HCT116 (cell line): Measurements from ENCODE around the gene MAGEC3. TPM values are rescaled to one million over a fixed set of nuclear protein-coding genes. Genes with fewer than 3 reads are reported as not detected.

ENCODE experiments used
- ATAC-seq: fragments of 200-7000 bp; cut with Tn5 transposase; 2 replicates; pipeline ENCODE4 v1.9.1; 2020; ENCODE audit warnings: mild to moderate bottlenecking, moderate library complexity
- BruUV-seq: library from RNA; stranded (reverse); fragments of 400-500 nt; replicated peaks from 2 replicates; lab custom pipeline; 2021; lab: Mats Ljungman, UMichigan
- CTCF ChIA-PET: fragments of 300-600 bp; sonication (Branson Sonifier 250); formaldehyde crosslinking; loops from one replicate; lab custom pipeline; 2021; ENCODE audit warnings: antibody characterized with exemption; lab: Charles Lee
- POLR2A ChIA-PET: fragments of 300-600, 350-600 bp; sonication (Branson Sonifier 250); formaldehyde crosslinking; loops from one replicate; lab custom pipeline; 2021; ENCODE audit warnings: antibody characterized with exemption; lab: Charles Lee
- RAD21 ChIA-PET, 2 experiments: fragments of 300-600 bp; sonication (Branson Sonifier 250); formaldehyde crosslinking; loops; one replicate each; lab custom pipeline; 2023; ENCODE audit warnings: low total read pairs in 2 of 2; ENCODE audit not compliant: uncharacterized antibody in 2 of 2, unreplicated experiment in 2 of 2, low non-redundant PET in 1 of 2; lab: Charles Lee
- DNase-seq: peaks from one replicate; pipeline ENCODE4 v3.0.0-alpha.2; 2010; ENCODE audit warnings: low read depth, low spot score
- H2AFZ ChIP-seq: fragments of 200-600 bp; shearing (Covaris generic), sonication (generic); 2 replicates; pipeline ENCODE4 v1.6.1; 2017; ENCODE audit warnings: low read depth, mixed run types, mixed read lengths, antibody characterized with exemption, low read length; ENCODE audit not compliant: poor library complexity, severe bottlenecking
- H3K27ac ChIP-seq: 2 replicates; pipeline ENCODE4 v1.5.1; 2012; ENCODE audit warnings: low read depth, low read length
- H3K27me3 ChIP-seq: fragments of 200-600 bp; sonication (generic); 2 replicates; pipeline ENCODE4 v1.6.1; 2016; ENCODE audit warnings: mixed run types, low read length, mixed read lengths; ENCODE audit not compliant: insufficient read depth
- H3K36me3 ChIP-seq, 2 experiments: fragments of 200-500 bp in 1 of 2; fragments of 200-600 bp in 1 of 2; sonication (Bioruptor generic) in 1 of 2; sonication (generic) in 1 of 2; 2 replicates each; pipeline versions ENCODE4 v1.5.1 to v1.6.1; 2014 to 2016; ENCODE audit warnings: low read length in 2 of 2, inconsistent platforms in 1 of 2, mixed read lengths in 1 of 2, mixed run types in 1 of 2; ENCODE audit not compliant: insufficient read depth in 2 of 2, control insufficient read depth in 1 of 2
- H3K4me1 ChIP-seq, 2 experiments: fragments of 200-600 bp in 1 of 2; sonication (generic) in 1 of 2; 2 replicates each; pipeline versions ENCODE4 v1.5.1 to v1.6.1; 2012 to 2017; ENCODE audit warnings: low read length in 2 of 2, inconsistent platforms in 1 of 2, mild to moderate bottlenecking in 1 of 2, mixed read lengths in 1 of 2, mixed run types in 1 of 2, moderate library complexity in 1 of 2; ENCODE audit not compliant: insufficient read depth in 2 of 2, control insufficient read depth in 1 of 2
- H3K4me2 ChIP-seq: fragments of 200-600 bp; sonication (generic); 2 replicates; pipeline ENCODE4 v1.6.1; 2017; ENCODE audit warnings: mixed run types, low read length, mixed read lengths
- H3K4me3 ChIP-seq, 2 experiments: fragments of 200-600 bp in 1 of 2; sonication (generic) in 1 of 2; replicated peaks in 1 of 2; 2 replicates each; pipeline ENCODE4 v1.5.1; 2011 to 2016; ENCODE audit warnings: low read length in 2 of 2, control low read depth in 1 of 2, low read depth in 1 of 2, mild to moderate bottlenecking in 1 of 2, mixed read lengths in 1 of 2, mixed run types in 1 of 2
- H3K79me2 ChIP-seq: fragments of 200-600 bp; sonication (generic); 2 replicates; pipeline ENCODE4 v1.6.1; 2017; ENCODE audit warnings: mild to moderate bottlenecking, mixed run types, low read length, moderate library complexity, mixed read lengths; ENCODE audit not compliant: insufficient read depth
- H3K9ac ChIP-seq: fragments of 200-600 bp; sonication (generic); 2 replicates; pipeline ENCODE4 v1.6.1; 2016; ENCODE audit warnings: low read length, mixed read lengths
- H3K9me2 ChIP-seq: fragments of 200-600 bp; sonication (generic), shearing (Covaris generic); 2 replicates; pipeline ENCODE4 v1.6.1; 2017; ENCODE audit warnings: mixed run types, mild to moderate bottlenecking, moderate library complexity; ENCODE audit not compliant: insufficient read depth
- H3K9me3 ChIP-seq, 2 experiments: fragments of 200-500 bp in 1 of 2; fragments of 200-600 bp in 1 of 2; sonication (Bioruptor generic) in 1 of 2; sonication (generic) in 1 of 2; 2 replicates each; pipeline ENCODE4 v1.6.1; 2014 to 2017; ENCODE audit warnings: low read length in 2 of 2, mixed read lengths in 2 of 2, inconsistent platforms in 1 of 2, low read depth in 1 of 2, mild to moderate bottlenecking in 1 of 2, mixed run types in 1 of 2, moderate library complexity in 1 of 2; ENCODE audit not compliant: control insufficient read depth in 1 of 2, insufficient read depth in 1 of 2
- H4K20me1 ChIP-seq: fragments of 200-600 bp; sonication (generic), shearing (Covaris generic); 2 replicates; pipeline ENCODE4 v1.6.1; 2017; ENCODE audit warnings: mixed run types, mild to moderate bottlenecking, moderate library complexity; ENCODE audit not compliant: insufficient read depth
- CBX3 ChIP-seq: IDR thresholded peaks from 2 replicates; pipeline ENCODE4 v1.6.1; 2012; ENCODE audit warnings: low read depth
- CEBPB ChIP-seq: IDR thresholded peaks from 2 replicates; pipeline ENCODE4 v1.6.1; 2012; ENCODE audit warnings: low read depth
- EGR1 ChIP-seq: IDR thresholded peaks from 2 replicates; pipeline ENCODE4 v1.6.1; 2012; ENCODE audit warnings: low read depth
- EZH2 ChIP-seq: fragments of 200-600 bp; sonication (generic); IDR thresholded peaks from 2 replicates; pipeline ENCODE4 v1.6.1; 2017; ENCODE audit warnings: antibody characterized with exemption, mixed run types
- FOSL1 ChIP-seq: IDR thresholded peaks from 2 replicates; pipeline ENCODE4 v1.6.1; 2012; ENCODE audit warnings: low read depth
- JUND ChIP-seq: IDR thresholded peaks from 2 replicates; pipeline ENCODE4 v1.6.1; 2012
- POLR2A ChIP-seq: IDR thresholded peaks from 2 replicates; pipeline ENCODE4 v1.7.0; 2011; ENCODE audit warnings: borderline replicate concordance; ENCODE audit not compliant: insufficient read depth, insufficient read length; ENCODE audit errors: extremely low read depth
- POLR2AphosphoS5 ChIP-seq: IDR thresholded peaks from 2 replicates; pipeline ENCODE4 v1.6.1; 2011; ENCODE audit warnings: mild to moderate bottlenecking, low read depth, low read length, moderate library complexity
- RAD21 ChIP-seq: IDR thresholded peaks from 2 replicates; pipeline ENCODE4 v1.6.1; 2012; ENCODE audit warnings: low read depth, mild to moderate bottlenecking
- SIN3A ChIP-seq: IDR thresholded peaks from 2 replicates; pipeline ENCODE4 v1.6.1; 2012; ENCODE audit warnings: low read depth
- SRF ChIP-seq: IDR thresholded peaks from 2 replicates; pipeline ENCODE4 v1.6.1; 2012; ENCODE audit warnings: low read depth
- TCF7L2 ChIP-seq: IDR thresholded peaks from 2 replicates; pipeline ENCODE4 v1.7.0; 2011; ENCODE audit warnings: borderline replicate concordance, inconsistent platforms; ENCODE audit not compliant: insufficient read depth, insufficient read length; ENCODE audit errors: extremely low read depth
- YY1 ChIP-seq: IDR thresholded peaks from 2 replicates; pipeline ENCODE4 v1.6.1; 2011; ENCODE audit warnings: low read length, low read depth, moderate library complexity, mild to moderate bottlenecking; ENCODE audit not compliant: insufficient replicate concordance; ENCODE audit errors: extremely low read depth
- ZFX ChIP-seq: fragments of 450-650 bp; IDR thresholded peaks from 2 replicates; pipeline ENCODE4 v1.6.1; 2017
- intact Hi-C: fragments of 100-400 bp; cut with micrococcal nuclease; formaldehyde crosslinking; loops from 2 replicates; pipeline ENCODE4 v1.10.0; 2022
- total RNA-seq: library from RNA; stranded (reverse); gene quantifications from one replicate; pipeline ENCODE4 v1.2.1, GENCODE V29; 2021; ENCODE audit not compliant: unreplicated experiment
- TF ChIP-seq, protein P1 (sequence below): IDR thresholded peaks from 2 replicates; pipeline ENCODE4 v1.6.1; 2012
- TF ChIP-seq, protein P2 (sequence below), 3 experiments: fragments of 200-600 bp in 1 of 3; sonication (generic) in 1 of 3; IDR thresholded peaks in 2 of 3; conservative IDR thresholded peaks in 1 of 3; 2 replicates each; pipeline ENCODE4 v1.5.1; 2012 to 2017; ENCODE audit warnings: low read depth in 2 of 3, low read length in 2 of 3, antibody characterized with exemption in 1 of 3, borderline replicate concordance in 1 of 3, control low read depth in 1 of 3, mild to moderate bottlenecking in 1 of 3, mixed read lengths in 1 of 3, mixed run types in 1 of 3, moderate library complexity in 1 of 3; ENCODE audit not compliant: insufficient read depth in 1 of 3
- TF ChIP-seq, protein P3 (sequence below): IDR thresholded peaks from 2 replicates; pipeline ENCODE4 v1.6.1; 2011; ENCODE audit warnings: mild to moderate bottlenecking, low read length, moderate library complexity; ENCODE audit not compliant: insufficient replicate concordance; ENCODE audit errors: extremely low read depth
- TF ChIP-seq, protein P4 (sequence below): IDR thresholded peaks from 2 replicates; pipeline ENCODE4 v1.6.1; 2012
- TF ChIP-seq, protein P5 (sequence below): IDR thresholded peaks from 2 replicates; pipeline ENCODE4 v1.6.1; 2012; ENCODE audit warnings: low read depth

Gene MAGEC3
- total RNA-seq, 1 experiment from 2014 or later, result not detected

DNA sequence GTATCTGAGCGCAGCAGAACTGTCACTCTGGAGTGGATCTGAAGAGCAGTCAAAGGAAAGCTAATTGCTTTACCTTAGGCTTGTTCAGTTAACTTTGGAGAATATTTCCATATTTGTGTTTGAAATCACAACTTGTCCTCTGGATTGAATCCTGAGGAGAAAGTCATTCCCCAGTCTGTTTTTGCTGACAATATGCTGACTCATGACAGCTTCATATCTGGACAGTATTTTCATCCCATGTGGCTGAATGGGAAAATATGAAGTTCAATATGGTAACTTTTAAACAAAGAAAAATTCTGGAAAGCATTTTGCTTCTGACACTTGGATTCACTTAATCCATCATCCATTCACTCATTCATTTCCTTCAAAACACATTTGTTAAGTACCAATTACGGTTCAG lies 46.3 kb upstream of the MAGEC3 start:
- Histone ChIP-seq H3K9me3 (no peaks in the 10 kb centered on the region), H3K36me3 (no peaks in the 10 kb centered on the region), H3K9ac (no peak overlapping the region), H3K4me3 (no peak overlapping the region), H3K27me3 (no peaks in the 10 kb centered on the region), H3K4me1 (no peaks in the 10 kb centered on the region), H4K20me1 (no peaks in the 10 kb centered on the region), H3K4me2 (no peak overlapping the region), H2AFZ (no peak overlapping the region), H3K79me2 (no peaks in the 10 kb centered on the region), H3K27ac (no peak overlapping the region), H3K9me2 (no peaks in the 10 kb centered on the region)
- RAD21 ChIA-PET, result no interaction called here
- ATAC-seq (no peak), DNase-seq (no peak)
- CTCF ChIA-PET, result no interaction called here
- POLR2A ChIA-PET, result no interaction called here
- TF ChIP-seq, protein P1, sequence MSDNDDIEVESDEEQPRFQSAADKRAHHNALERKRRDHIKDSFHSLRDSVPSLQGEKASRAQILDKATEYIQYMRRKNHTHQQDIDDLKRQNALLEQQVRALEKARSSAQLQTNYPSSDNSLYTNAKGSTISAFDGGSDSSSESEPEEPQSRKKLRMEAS, result no peak
- TF ChIP-seq, protein P2, sequence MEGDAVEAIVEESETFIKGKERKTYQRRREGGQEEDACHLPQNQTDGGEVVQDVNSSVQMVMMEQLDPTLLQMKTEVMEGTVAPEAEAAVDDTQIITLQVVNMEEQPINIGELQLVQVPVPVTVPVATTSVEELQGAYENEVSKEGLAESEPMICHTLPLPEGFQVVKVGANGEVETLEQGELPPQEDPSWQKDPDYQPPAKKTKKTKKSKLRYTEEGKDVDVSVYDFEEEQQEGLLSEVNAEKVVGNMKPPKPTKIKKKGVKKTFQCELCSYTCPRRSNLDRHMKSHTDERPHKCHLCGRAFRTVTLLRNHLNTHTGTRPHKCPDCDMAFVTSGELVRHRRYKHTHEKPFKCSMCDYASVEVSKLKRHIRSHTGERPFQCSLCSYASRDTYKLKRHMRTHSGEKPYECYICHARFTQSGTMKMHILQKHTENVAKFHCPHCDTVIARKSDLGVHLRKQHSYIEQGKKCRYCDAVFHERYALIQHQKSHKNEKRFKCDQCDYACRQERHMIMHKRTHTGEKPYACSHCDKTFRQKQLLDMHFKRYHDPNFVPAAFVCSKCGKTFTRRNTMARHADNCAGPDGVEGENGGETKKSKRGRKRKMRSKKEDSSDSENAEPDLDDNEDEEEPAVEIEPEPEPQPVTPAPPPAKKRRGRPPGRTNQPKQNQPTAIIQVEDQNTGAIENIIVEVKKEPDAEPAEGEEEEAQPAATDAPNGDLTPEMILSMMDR (IDR thresholded peaks at IDR 0.05 in 2 of 3, conservative IDR thresholded peaks at IDR 0.05 in 1 of 3; ENCODE audit: borderline replicate concordance in 1 of 3, insufficient read depth in 1 of 3, low read depth in 2 of 3, low read length in 2 of 3), result no peak
- TF ChIP-seq EZH2 (no peak), SRF (no peak), POLR2AphosphoS5 (no peak), JUND (no peak), ZFX (no peak), POLR2A (no peak), RAD21 (no peak), CBX3 (no peak), SIN3A (no peak), YY1 (no peak), CEBPB (no peak), TCF7L2 (no peak), EGR1 (no peak), FOSL1 (no peak)
- TF ChIP-seq, protein P3, sequence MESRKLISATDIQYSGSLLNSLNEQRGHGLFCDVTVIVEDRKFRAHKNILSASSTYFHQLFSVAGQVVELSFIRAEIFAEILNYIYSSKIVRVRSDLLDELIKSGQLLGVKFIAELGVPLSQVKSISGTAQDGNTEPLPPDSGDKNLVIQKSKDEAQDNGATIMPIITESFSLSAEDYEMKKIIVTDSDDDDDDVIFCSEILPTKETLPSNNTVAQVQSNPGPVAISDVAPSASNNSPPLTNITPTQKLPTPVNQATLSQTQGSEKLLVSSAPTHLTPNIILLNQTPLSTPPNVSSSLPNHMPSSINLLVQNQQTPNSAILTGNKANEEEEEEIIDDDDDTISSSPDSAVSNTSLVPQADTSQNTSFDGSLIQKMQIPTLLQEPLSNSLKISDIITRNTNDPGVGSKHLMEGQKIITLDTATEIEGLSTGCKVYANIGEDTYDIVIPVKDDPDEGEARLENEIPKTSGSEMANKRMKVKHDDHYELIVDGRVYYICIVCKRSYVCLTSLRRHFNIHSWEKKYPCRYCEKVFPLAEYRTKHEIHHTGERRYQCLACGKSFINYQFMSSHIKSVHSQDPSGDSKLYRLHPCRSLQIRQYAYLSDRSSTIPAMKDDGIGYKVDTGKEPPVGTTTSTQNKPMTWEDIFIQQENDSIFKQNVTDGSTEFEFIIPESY, result no peak
- TF ChIP-seq, protein P4, sequence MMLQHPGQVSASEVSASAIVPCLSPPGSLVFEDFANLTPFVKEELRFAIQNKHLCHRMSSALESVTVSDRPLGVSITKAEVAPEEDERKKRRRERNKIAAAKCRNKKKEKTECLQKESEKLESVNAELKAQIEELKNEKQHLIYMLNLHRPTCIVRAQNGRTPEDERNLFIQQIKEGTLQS, result no peak
- TF ChIP-seq, protein P5, sequence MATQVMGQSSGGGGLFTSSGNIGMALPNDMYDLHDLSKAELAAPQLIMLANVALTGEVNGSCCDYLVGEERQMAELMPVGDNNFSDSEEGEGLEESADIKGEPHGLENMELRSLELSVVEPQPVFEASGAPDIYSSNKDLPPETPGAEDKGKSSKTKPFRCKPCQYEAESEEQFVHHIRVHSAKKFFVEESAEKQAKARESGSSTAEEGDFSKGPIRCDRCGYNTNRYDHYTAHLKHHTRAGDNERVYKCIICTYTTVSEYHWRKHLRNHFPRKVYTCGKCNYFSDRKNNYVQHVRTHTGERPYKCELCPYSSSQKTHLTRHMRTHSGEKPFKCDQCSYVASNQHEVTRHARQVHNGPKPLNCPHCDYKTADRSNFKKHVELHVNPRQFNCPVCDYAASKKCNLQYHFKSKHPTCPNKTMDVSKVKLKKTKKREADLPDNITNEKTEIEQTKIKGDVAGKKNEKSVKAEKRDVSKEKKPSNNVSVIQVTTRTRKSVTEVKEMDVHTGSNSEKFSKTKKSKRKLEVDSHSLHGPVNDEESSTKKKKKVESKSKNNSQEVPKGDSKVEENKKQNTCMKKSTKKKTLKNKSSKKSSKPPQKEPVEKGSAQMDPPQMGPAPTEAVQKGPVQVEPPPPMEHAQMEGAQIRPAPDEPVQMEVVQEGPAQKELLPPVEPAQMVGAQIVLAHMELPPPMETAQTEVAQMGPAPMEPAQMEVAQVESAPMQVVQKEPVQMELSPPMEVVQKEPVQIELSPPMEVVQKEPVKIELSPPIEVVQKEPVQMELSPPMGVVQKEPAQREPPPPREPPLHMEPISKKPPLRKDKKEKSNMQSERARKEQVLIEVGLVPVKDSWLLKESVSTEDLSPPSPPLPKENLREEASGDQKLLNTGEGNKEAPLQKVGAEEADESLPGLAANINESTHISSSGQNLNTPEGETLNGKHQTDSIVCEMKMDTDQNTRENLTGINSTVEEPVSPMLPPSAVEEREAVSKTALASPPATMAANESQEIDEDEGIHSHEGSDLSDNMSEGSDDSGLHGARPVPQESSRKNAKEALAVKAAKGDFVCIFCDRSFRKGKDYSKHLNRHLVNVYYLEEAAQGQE, result no peak
- intact Hi-C loops, result no loop called here
- no TSS peak for BruUV-seq
